GM12801 (cell line): ENCODE data around the gene DZIP1L.

ENCODE experiments used
- CTCF ChIP-seq: IDR thresholded peaks from one replicate; pipeline ENCODE4 v1.5.1; 2011; ENCODE audit warnings: control low read depth; ENCODE audit not compliant: insufficient read length; ENCODE audit errors: extremely low read depth

Gene DZIP1L

GRCh38 chr3:138051947-138052802 lies 63.2 kb downstream of the DZIP1L start:
- no peak for TF ChIP-seq CTCF

- TF ChIP-seq CTCF = no peak
These were observed 66.1 kb downstream of the DZIP1L start for GRCh38 chr3:138049157-138049919.

GRCh38 chr3:138047596-138048158 lies 67.7 kb downstream of the DZIP1L start:
- TF ChIP-seq CTCF = no peak

- TF ChIP-seq CTCF = no peak
These were observed 68.5 kb downstream of the DZIP1L start for GRCh38 chr3:138046955-138047354.

GRCh38 chr3:138046085-138046484 lies 69.3 kb downstream of the DZIP1L start:
- TF ChIP-seq CTCF = no peak

- no peak for TF ChIP-seq CTCF
These were observed 72.0 kb downstream of the DZIP1L start for GRCh38 chr3:138043266-138044029.

GRCh38 chr3:138042043-138042442 lies 73.4 kb downstream of the DZIP1L start:
- TF ChIP-seq CTCF = no peak
